Measurements from ENCODE around the gene CTTNBP2. TPM values are rescaled to one million over a fixed set of nuclear protein-coding genes. Genes with fewer than 3 reads are reported as not detected.

The CTTNBP2 gene
- total and polyA plus RNA-seq, 2 of the 13 experiments (the other 11 are each of a cell fraction or from before 2014, with no cell fraction given) = not detected

GRCh38 chr7:117775801-117776200 lies 97.4 kb downstream of the CTTNBP2 start (continued):
- TF ChIP-seq KIAA2018 (CRISPR knock-in tag; IDR thresholded peaks at IDR 0.05; ENCODE audit: borderline replicate concordance) (no peak), ZNF205 (CRISPR knock-in tag; IDR thresholded peaks at IDR 0.05) (no peak), AKNA (CRISPR knock-in tag; IDR thresholded peaks at IDR 0.05; ENCODE audit: borderline replicate concordance) (no peak), CREBL2 (CRISPR knock-in tag; IDR thresholded peaks at IDR 0.05; ENCODE audit: borderline replicate concordance) (no peak), ZNF652 (CRISPR knock-in tag; IDR thresholded peaks at IDR 0.05; ENCODE audit: borderline replicate concordance, low read depth) (no peak), ZNF674 (CRISPR knock-in tag; IDR thresholded peaks at IDR 0.05; ENCODE audit: low read depth) (no peak), GABPA (IDR thresholded peaks at IDR 0.05; ENCODE audit: low read depth, low read length) (no peak), GABPA (CRISPR knock-in tag; IDR thresholded peaks at IDR 0.05; ENCODE audit: low read depth) (no peak), SMC3 (IDR thresholded peaks at IDR 0.05; ENCODE audit: low read length) (no peak), ZNF354B (CRISPR knock-in tag; IDR thresholded peaks at IDR 0.05) (no peak)

Data from HepG2 (cell line).